ENCODE measurements around the gene CCKAR. TPM values are rescaled to one million over a fixed set of nuclear protein-coding genes. Genes with fewer than 3 reads are reported as not detected.

The CCKAR gene
- total and polyA plus RNA-seq, 10 of the 15 experiments (the other 5 are each of a cell fraction or from before 2014, with no cell fraction given): not detected

DNA sequence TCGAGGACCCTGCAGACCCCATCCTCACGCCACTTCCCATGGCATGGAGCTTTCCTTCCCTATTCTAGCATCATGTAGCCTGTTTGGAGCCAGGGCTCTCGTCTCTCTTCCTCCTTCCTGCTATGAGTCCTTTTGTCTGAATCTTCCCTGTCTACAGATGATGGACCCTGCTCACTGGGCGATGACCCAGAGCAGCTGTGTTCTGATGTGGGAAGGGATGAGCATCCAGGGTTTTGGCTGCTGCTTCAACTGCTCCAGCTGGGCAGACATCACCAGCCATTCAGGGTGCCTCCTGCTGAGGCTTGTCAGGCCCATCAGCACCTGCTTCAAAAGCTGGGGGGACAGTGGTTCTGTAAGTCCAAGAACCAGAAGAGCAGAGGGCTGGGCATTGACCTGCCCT is 3.2 kb upstream of the CCKAR start:
- Histone ChIP-seq H2AFZ (ENCODE audit: control insufficient read depth, low read depth, low read length) (no peak overlapping the region), H3K9me3 (replicated peaks; ENCODE audit: control insufficient read depth, insufficient read depth, low read length) (no peaks in the 10 kb centered on the region), H3K27me3 (replicated peaks in 1 of 2; ENCODE audit: control insufficient read depth in 2 of 2, insufficient read depth in 2 of 2, low read length in 1 of 2) (peaks cover 0 to 2% of the 10 kb centered on the region in 2 experiments; a peak in 1 of 4 replicates), H3K36me3 (ENCODE audit: control insufficient read depth in 2 of 2, insufficient read depth in 2 of 2, low read length in 1 of 2) (no peaks in the 10 kb centered on the region), H3K4me3 (no peak overlapping the region), H3K27ac (ENCODE audit: control insufficient read depth, insufficient read depth) (no peak overlapping the region), H3K4me1 (ENCODE audit: control insufficient read depth, insufficient read depth, low read length) (no peaks in the 10 kb centered on the region), H3K79me2 (ENCODE audit: control insufficient read depth, insufficient read depth, low read length) (no peaks in the 10 kb centered on the region), H4K20me1 (ENCODE audit: control insufficient read depth, insufficient read depth) (no peaks in the 10 kb centered on the region), H3K9ac (ENCODE audit: control insufficient read depth, insufficient read depth, low read length) (no peak overlapping the region), H3K4me2 (ENCODE audit: control insufficient read depth, insufficient read depth) (no peak overlapping the region)
- no peak for FAIRE-seq
- in situ Hi-C loops (cut with MboI) (no loop called here), intact Hi-C loops (cut with micrococcal nuclease; ENCODE audit: unreplicated experiment) (no loop called here)
- TF ChIP-seq RAD21 (IDR thresholded peaks at IDR 0.05; ENCODE audit: insufficient read depth, low read depth, low read length) (no peak), SP1 (IDR thresholded peaks at IDR 0.05; ENCODE audit: low read depth, low read length) (no peak)
- TF ChIP-seq, protein P1, sequence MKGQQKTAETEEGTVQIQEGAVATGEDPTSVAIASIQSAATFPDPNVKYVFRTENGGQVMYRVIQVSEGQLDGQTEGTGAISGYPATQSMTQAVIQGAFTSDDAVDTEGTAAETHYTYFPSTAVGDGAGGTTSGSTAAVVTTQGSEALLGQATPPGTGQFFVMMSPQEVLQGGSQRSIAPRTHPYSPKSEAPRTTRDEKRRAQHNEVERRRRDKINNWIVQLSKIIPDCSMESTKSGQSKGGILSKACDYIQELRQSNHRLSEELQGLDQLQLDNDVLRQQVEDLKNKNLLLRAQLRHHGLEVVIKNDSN (IDR thresholded peaks at IDR 0.05; ENCODE audit: borderline replicate concordance, extremely low read length, insufficient read depth, low read depth, low read length): no peak
- no peak for DNase-seq (ENCODE audit: low read depth, low spot score)
- no TSS peak for BruUV-seq (replicated peaks)
- ChIA-PET SMC1A (ENCODE audit: uncharacterized antibody, unreplicated experiment) (no interaction called here), RAD21 (ENCODE audit: unreplicated experiment) (no interaction called here), POLR2A (no interaction called here), CTCF (no interaction called here)
- 4% methylated on average over 4 of the region's 4 CpGs for WGBS (ENCODE audit: insufficient coverage, insufficient replicate concordance, low lambda C conversion rate, missing lambda C conversion rate)
- ATAC-seq: no peak

DNA sequence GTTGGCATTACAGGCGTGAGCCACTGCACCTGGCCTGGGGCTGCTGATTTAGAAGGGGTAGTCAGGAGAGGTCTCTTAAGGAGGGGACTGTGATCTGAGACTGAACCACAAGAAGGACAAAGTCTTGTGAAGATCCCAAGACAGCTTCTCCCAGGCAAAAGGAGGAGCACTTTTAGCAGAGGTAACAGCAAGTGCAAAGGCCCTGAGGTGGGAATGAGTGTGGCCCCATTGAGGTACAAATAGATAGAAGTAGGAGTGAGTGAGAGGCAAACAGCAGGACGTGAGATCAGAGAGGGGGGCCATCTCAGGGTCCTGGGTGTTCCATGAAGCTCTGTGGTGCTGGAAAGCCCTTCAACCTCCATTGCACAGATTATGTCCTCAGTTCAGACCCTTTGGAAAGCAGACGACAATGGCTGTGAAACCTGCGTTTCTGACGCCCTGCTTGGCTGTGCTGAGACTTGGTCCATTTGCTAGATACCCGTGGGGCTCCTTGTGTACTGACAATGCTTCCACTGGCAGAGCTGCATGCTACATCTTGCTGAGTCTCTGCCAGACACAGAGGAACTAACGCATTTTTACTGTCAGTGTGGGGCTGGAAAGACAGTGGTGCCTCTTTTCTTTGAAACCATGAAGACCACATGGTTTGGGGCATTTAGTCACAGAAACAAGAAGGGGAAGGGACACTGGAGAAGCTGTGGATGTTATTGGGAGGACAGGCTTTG is 1.3 kb upstream of the CCKAR start:
- Histone ChIP-seq H3K4me3 (no peak overlapping the region), H4K20me1 (ENCODE audit: control insufficient read depth, insufficient read depth) (no peaks in the 10 kb centered on the region), H3K79me2 (ENCODE audit: control insufficient read depth, insufficient read depth, low read length) (no peaks in the 10 kb centered on the region), H3K36me3 (ENCODE audit: control insufficient read depth in 2 of 2, insufficient read depth in 2 of 2, low read length in 1 of 2) (no peaks in the 10 kb centered on the region), H3K9me3 (replicated peaks; ENCODE audit: control insufficient read depth, insufficient read depth, low read length) (no peaks in the 10 kb centered on the region), H3K4me2 (ENCODE audit: control insufficient read depth, insufficient read depth) (no peak overlapping the region), H3K9ac (ENCODE audit: control insufficient read depth, insufficient read depth, low read length) (no peak overlapping the region), H3K27ac (ENCODE audit: control insufficient read depth, insufficient read depth) (no peak overlapping the region), H3K27me3 (replicated peaks in 1 of 2; ENCODE audit: control insufficient read depth in 2 of 2, insufficient read depth in 2 of 2, low read length in 1 of 2) (peaks cover 0 to 2% of the 10 kb centered on the region in 2 experiments; a peak in 1 of 4 replicates), H3K4me1 (ENCODE audit: control insufficient read depth, insufficient read depth, low read length) (no peaks in the 10 kb centered on the region), H2AFZ (ENCODE audit: control insufficient read depth, low read depth, low read length) (no peak overlapping the region)
- no peak for FAIRE-seq
- 27% methylated on average over 7 of the region's 7 CpGs for WGBS (ENCODE audit: insufficient coverage, insufficient replicate concordance, low lambda C conversion rate, missing lambda C conversion rate)
- in situ Hi-C loops (cut with MboI) (no loop called here), intact Hi-C loops (cut with micrococcal nuclease; ENCODE audit: unreplicated experiment) (no loop called here)
- SMC1A ChIA-PET (ENCODE audit: uncharacterized antibody, unreplicated experiment): interaction anchor here (1.4 kb wide), 1 partner anchor 12 kb away, joined by 3 read pairs; no protein-coding TSS in a partner anchor
- no peak for TF ChIP-seq NFXL1 (IDR thresholded peaks at IDR 0.05; ENCODE audit: borderline replicate concordance)
- TF ChIP-seq CUX1 (IDR thresholded peaks at IDR 0.05; ENCODE audit: insufficient replicate concordance, low read depth, low read length): no peak
- TF ChIP-seq, protein P2, sequence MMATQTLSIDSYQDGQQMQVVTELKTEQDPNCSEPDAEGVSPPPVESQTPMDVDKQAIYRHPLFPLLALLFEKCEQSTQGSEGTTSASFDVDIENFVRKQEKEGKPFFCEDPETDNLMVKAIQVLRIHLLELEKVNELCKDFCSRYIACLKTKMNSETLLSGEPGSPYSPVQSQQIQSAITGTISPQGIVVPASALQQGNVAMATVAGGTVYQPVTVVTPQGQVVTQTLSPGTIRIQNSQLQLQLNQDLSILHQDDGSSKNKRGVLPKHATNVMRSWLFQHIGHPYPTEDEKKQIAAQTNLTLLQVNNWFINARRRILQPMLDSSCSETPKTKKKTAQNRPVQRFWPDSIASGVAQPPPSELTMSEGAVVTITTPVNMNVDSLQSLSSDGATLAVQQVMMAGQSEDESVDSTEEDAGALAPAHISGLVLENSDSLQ (IDR thresholded peaks at IDR 0.05): no peak
- TF ChIP-seq ZNF207 (IDR thresholded peaks at IDR 0.05; ENCODE audit: borderline replicate concordance): no peak
- TF ChIP-seq DPF2 (IDR thresholded peaks at IDR 0.05): no peak
- DNase-seq (ENCODE audit: low read depth, low spot score): no peak
- POLR2A ChIA-PET: no interaction called here
- ATAC-seq: 0 out of 3 replicates have a peak, but pooled peaks have one; percentile 17
- CTCF ChIA-PET: interaction anchor here (0.7 kb wide), 1 partner anchor 376 kb away, joined by 3 read pairs; no protein-coding TSS in a partner anchor
- no TSS peak for BruUV-seq (replicated peaks)
- RAD21 ChIA-PET (ENCODE audit: unreplicated experiment): no interaction called here

All from GM12878 (cell line).